Loucy (cell line): ENCODE measurements around the gene SBF2.
"Not testable (repeated sequence)": the region's sequence is repeated elsewhere in the genome, so short reads cannot be mapped to it uniquely, and the experiment has no call there.

ENCODE experiments used
- H2AFZ ChIP-seq: fragments of 200-600 bp; sonication (generic); 2 replicates; pipeline ENCODE4 v1.6.0; 2016; ENCODE audit warnings: antibody characterized with exemption, mild to moderate bottlenecking, low read length, moderate library complexity
- H3F3A ChIP-seq: fragments of 200-600 bp; 2 replicates; pipeline ENCODE4 v1.6.0; 2016; ENCODE audit warnings: antibody characterized with exemption, low read depth, mild to moderate bottlenecking
- H3K27me3 ChIP-seq: fragments of 200-600 bp; sonication (generic); 2 replicates; pipeline ENCODE4 v1.6.1; 2014; ENCODE audit warnings: low read length, mild to moderate bottlenecking; ENCODE audit not compliant: insufficient read depth, poor library complexity, severe bottlenecking
- H3K36me3 ChIP-seq: fragments of 200-600 bp; sonication (generic); 2 replicates; pipeline ENCODE4 v1.6.1; 2016; ENCODE audit warnings: low read length; ENCODE audit not compliant: insufficient read depth
- H3K4me1 ChIP-seq: fragments of 200-600 bp; sonication (generic); 2 replicates; pipeline ENCODE4 v1.5.1; 2014; ENCODE audit warnings: low read length, mild to moderate bottlenecking; ENCODE audit not compliant: insufficient read depth, poor library complexity, severe bottlenecking
- H3K4me2 ChIP-seq: fragments of 200-600 bp; sonication (generic); 2 replicates; pipeline ENCODE4 v1.6.0; 2014; ENCODE audit warnings: antibody characterized with exemption, low read length, low read depth, mild to moderate bottlenecking; ENCODE audit not compliant: poor library complexity, severe bottlenecking
- H3K4me3 ChIP-seq: fragments of 200-600 bp; sonication (generic); 2 replicates; pipeline ENCODE4 v1.5.1; 2014; ENCODE audit warnings: low read length, mild to moderate bottlenecking, mixed read lengths; ENCODE audit not compliant: poor library complexity, severe bottlenecking
- H3K79me2 ChIP-seq: fragments of 200-600 bp; sonication (generic); 2 replicates; pipeline ENCODE4 v1.6.1; 2014; ENCODE audit warnings: low read length; ENCODE audit not compliant: insufficient read depth
- H3K9ac ChIP-seq: fragments of 200-600 bp; sonication (generic); 2 replicates; pipeline ENCODE4 v1.6.0; 2014; ENCODE audit warnings: mild to moderate bottlenecking, low read depth, low read length, moderate library complexity; ENCODE audit not compliant: poor library complexity, severe bottlenecking
- H3K9me2 ChIP-seq: fragments of 200-600 bp; sonication (generic); replicated peaks from 2 replicates; pipeline ENCODE4 v1.6.1; 2016; ENCODE audit warnings: low read depth, low read length, mixed read lengths
- H3K9me3 ChIP-seq: fragments of 200-600 bp; sonication (generic); 2 replicates; pipeline ENCODE4 v1.6.1; 2014; ENCODE audit warnings: mild to moderate bottlenecking, antibody characterized with exemption, low read length, low read depth; ENCODE audit not compliant: insufficient read depth
- H4K20me1 ChIP-seq: fragments of 200-600 bp; sonication (generic); 2 replicates; pipeline ENCODE4 v1.6.0; 2014; ENCODE audit warnings: antibody characterized with exemption, low read length, mild to moderate bottlenecking; ENCODE audit not compliant: insufficient read depth, poor library complexity, severe bottlenecking
- EZH2phosphoT487 ChIP-seq: fragments of 200-600 bp; IDR thresholded peaks from 2 replicates; pipeline ENCODE4 v1.6.1; 2018; ENCODE audit warnings: antibody characterized with exemption, mild to moderate bottlenecking, moderate library complexity, borderline replicate concordance
- TF ChIP-seq, protein P1 (sequence below): fragments of 200-600 bp; sonication (generic); conservative IDR thresholded peaks from 2 replicates; pipeline ENCODE4 v1.5.1; 2014; ENCODE audit warnings: mild to moderate bottlenecking, antibody characterized with exemption, low read length

SBF2 gene

DNA sequence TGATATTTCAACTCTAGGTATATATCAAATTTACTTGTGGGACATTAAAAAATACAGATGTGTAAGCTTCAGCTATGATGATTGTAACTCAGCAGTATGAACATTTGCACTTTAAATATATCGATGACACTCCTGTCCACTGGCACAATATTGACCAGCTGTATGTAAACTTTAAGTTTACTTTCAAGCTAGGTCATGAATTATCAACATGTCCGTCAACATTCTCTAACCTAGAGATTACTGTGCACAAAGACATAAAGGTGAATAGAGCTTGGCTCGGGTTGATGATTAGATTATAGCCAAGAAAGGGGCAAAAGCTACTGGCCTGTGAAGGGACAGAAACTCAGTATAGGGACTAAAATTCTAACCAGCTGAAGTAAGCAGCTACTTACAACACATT, 343.6 kb downstream of the SBF2 start:
- no peaks in the 10 kb centered on the region for H3F3A ChIP-seq
- no peaks in the 10 kb centered on the region for H3K9me2 ChIP-seq
- H3K4me1 ChIP-seq, result no peaks in the 10 kb centered on the region
- H4K20me1 ChIP-seq, result no peaks in the 10 kb centered on the region
- no peaks in the 10 kb centered on the region for H3K27me3 ChIP-seq
- no peaks in the 10 kb centered on the region for H3K36me3 ChIP-seq
- H3K4me2 ChIP-seq, result no peak overlapping the region
- no peak overlapping the region for H3K4me3 ChIP-seq
- H3K9ac ChIP-seq, result no peak overlapping the region
- no peaks in the 10 kb centered on the region for H3K79me2 ChIP-seq
- H2AFZ ChIP-seq, result no peak overlapping the region
- H3K9me3 ChIP-seq, result peaks cover 1% of the 10 kb centered on the region; the same call in 1 of the 2 replicates
- TF ChIP-seq, protein P1, sequence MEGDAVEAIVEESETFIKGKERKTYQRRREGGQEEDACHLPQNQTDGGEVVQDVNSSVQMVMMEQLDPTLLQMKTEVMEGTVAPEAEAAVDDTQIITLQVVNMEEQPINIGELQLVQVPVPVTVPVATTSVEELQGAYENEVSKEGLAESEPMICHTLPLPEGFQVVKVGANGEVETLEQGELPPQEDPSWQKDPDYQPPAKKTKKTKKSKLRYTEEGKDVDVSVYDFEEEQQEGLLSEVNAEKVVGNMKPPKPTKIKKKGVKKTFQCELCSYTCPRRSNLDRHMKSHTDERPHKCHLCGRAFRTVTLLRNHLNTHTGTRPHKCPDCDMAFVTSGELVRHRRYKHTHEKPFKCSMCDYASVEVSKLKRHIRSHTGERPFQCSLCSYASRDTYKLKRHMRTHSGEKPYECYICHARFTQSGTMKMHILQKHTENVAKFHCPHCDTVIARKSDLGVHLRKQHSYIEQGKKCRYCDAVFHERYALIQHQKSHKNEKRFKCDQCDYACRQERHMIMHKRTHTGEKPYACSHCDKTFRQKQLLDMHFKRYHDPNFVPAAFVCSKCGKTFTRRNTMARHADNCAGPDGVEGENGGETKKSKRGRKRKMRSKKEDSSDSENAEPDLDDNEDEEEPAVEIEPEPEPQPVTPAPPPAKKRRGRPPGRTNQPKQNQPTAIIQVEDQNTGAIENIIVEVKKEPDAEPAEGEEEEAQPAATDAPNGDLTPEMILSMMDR, result no peak
- no peak for TF ChIP-seq EZH2phosphoT487

DNA sequence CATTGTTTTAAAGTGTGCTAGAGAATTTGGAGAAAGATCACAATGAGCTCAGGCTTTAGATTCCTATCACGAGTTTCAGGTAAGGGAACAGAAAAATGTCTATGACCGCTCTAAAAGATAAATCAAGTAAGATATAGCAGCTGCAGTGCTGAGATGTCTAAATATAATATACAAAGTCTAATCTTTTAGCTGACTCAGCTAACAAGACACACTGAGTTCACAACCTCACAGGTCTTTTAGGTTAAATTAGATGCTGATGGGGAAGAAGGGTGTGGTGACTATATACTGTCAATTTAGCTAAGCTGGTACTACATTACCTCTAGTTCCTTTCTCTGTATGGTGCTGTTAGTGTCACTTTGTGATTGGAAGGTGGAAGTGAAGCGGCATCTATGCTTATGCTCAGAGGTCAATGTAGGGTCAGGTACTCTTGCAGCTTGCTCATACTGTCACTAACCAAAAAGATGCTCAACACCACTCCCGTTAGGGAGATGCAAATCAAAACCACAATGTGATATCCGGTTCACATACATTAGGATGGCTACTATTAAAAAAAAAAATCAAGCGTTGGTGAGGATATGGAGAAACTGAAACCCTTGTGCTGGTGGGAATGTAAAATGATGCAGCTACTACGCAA, 346.7 kb downstream of the SBF2 start:
- Histone ChIP-seq H3K4me3 (no peak overlapping the region), H3K4me2 (no peak overlapping the region), H4K20me1 (no peaks in the 10 kb centered on the region), H3K36me3 (no peaks in the 10 kb centered on the region), H3K9me3 (peaks cover 6% of the 10 kb centered on the region; the same call in 1 of the 2 replicates), H3K9me2 (no peaks in the 10 kb centered on the region), H3F3A (no peaks in the 10 kb centered on the region), H2AFZ (no peak overlapping the region), H3K4me1 (no peaks in the 10 kb centered on the region), H3K27me3 (no peaks in the 10 kb centered on the region), H3K79me2 (no peaks in the 10 kb centered on the region), H3K9ac (no peak overlapping the region)
- TF ChIP-seq, protein P1, result no peak
- no peak for TF ChIP-seq EZH2phosphoT487

DNA sequence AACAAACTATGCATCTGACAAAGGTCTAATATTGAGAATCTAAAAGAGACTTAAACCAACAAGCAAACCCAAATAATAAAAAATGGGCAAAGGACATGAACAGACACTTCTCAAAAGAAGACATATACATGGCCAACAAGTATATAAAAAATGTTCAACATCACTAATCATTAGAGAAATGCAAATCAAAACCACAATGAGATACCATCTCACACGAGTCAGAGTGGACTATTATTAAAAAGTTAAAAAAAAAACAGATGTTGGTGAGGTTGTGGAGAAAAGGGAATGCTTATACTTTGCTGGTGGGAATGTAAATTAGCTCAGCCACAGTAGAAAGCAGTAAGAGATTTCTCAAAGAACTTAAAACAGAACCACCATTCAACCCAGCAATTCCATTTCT, 348.3 kb downstream of the SBF2 start:
- not testable (repeated sequence) for H3K9ac ChIP-seq, H3K27me3 ChIP-seq, H3K79me2 ChIP-seq, H3K4me1 ChIP-seq, H3K9me2 ChIP-seq, H3K4me3 ChIP-seq, H3F3A ChIP-seq, H3K36me3 ChIP-seq, H4K20me1 ChIP-seq, H3K4me2 ChIP-seq, H3K9me3 ChIP-seq, H2AFZ ChIP-seq

DNA sequence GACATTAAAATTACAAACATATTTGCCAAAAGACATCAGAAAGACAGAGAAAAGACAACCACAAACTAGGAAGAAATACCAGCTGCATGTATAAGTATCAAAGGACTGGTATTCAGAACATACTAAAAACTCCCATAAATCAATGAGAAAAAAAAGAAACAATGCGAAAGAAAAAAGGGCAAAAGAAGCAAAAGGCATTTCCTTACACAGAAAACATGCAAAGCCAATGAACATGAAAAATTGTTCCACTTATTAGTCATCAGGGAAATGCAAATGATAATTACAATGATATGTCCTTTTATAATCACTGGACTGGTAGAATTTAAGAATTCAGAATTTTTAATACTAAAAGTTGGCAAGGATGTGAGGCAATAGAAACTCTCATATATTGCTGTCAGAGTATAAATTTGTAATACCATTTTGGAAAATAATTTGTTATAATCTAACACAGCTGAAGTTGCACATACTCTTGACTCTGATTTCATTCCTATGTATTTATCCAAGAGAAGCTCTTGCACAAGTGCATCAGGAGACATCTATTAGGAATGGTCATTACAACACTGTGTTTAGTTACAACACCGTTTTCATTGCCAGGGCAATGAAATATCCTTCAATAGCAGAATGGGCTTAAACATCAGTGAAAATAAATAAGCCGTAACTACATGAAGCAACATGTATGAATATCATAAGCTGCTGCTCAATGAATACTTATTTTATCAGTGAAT, 350.5 kb downstream of the SBF2 start:
- no peak overlapping the region for H3K9ac ChIP-seq
- no peaks in the 10 kb centered on the region for H3K9me2 ChIP-seq
- no peak overlapping the region for H2AFZ ChIP-seq
- TF ChIP-seq, protein P1, result no peak
- no peak for TF ChIP-seq EZH2phosphoT487
- H3F3A ChIP-seq, result no peaks in the 10 kb centered on the region
- H3K79me2 ChIP-seq, result no peaks in the 10 kb centered on the region
- no peaks in the 10 kb centered on the region for H3K27me3 ChIP-seq
- no peak overlapping the region for H3K4me2 ChIP-seq
- peaks cover 6% of the 10 kb centered on the region; the same call in 1 of the 2 replicates for H3K9me3 ChIP-seq
- no peaks in the 10 kb centered on the region for H3K4me1 ChIP-seq
- H3K4me3 ChIP-seq, result no peak overlapping the region
- no peaks in the 10 kb centered on the region for H4K20me1 ChIP-seq
- H3K36me3 ChIP-seq, result no peaks in the 10 kb centered on the region
